Upper lobe of left lung (tissue), 6 donors: ENCODE measurements around the gene MMP8. TPM values are rescaled to one million over a fixed set of nuclear protein-coding genes. Genes with fewer than 3 reads are reported as not detected.
"Not testable (repeated sequence)": the region's sequence is repeated elsewhere in the genome, so short reads cannot be mapped to it uniquely, and the experiment has no call there.

Source experiments
- ATAC-seq, 2 donors: fragments of 200-7000 bp; cut with Tn5 transposase; one replicate each; pipeline ENCODE4 v1.9.1; 2022; ENCODE audit warnings: mild to moderate bottlenecking in 2 of 2, moderate library complexity in 2 of 2; ENCODE audit not compliant: low FRiP score in 2 of 2
- DNase-seq, 2 donors: peaks; one replicate each; pipeline ENCODE4 v3.0.0-alpha.2; 2019 to 2020
- H3K27ac ChIP-seq, 4 donors: fragments of 200-600 bp; sonication (generic); one replicate each; pipeline ENCODE4 v1.5.1; 2016 to 2019
- H3K27me3 ChIP-seq, 4 donors: fragments of 200-600 bp; sonication (generic); one replicate each; pipeline ENCODE4 v1.5.1; 2017 to 2019
- H3K36me3 ChIP-seq, 4 donors: fragments of 200-600 bp; sonication (generic); one replicate each; pipeline ENCODE4 v1.5.1; 2016 to 2019
- H3K4me1 ChIP-seq, 4 donors: fragments of 200-600 bp; sonication (generic); one replicate each; pipeline ENCODE4 v1.5.1; 2018 to 2019
- H3K4me3 ChIP-seq, 4 donors: fragments of 200-600 bp; sonication (generic); one replicate each; pipeline ENCODE4 v1.5.1; 2017 to 2019; ENCODE audit warnings: mild to moderate bottlenecking in 2 of 4, moderate library complexity in 1 of 4
- H3K9me3 ChIP-seq, 4 donors: fragments of 200-600 bp; sonication (generic); one replicate each; pipeline ENCODE4 v1.5.1; 2018 to 2019
- EP300 ChIP-seq, 4 donors: sonication (generic); formaldehyde crosslinking; IDR thresholded peaks; one replicate each; pipeline ENCODE4 v1.5.1; 2017; ENCODE audit warnings: antibody characterized with exemption in 4 of 4, control low read depth in 2 of 4
- POLR2A ChIP-seq, 4 donors: fragments of 450-650 bp; IDR thresholded peaks; one replicate each; pipeline ENCODE4 v1.5.1; 2016 to 2017; ENCODE audit warnings: antibody characterized with exemption in 4 of 4, mild to moderate bottlenecking in 2 of 4
- POLR2AphosphoS5 ChIP-seq, 2 donors: sonication (generic); formaldehyde crosslinking; IDR thresholded peaks; one replicate each; pipeline ENCODE4 v1.5.1; 2017; ENCODE audit warnings: antibody characterized with exemption in 2 of 2
- WGBS, 2 donors: methylation state at CpG; one replicate each; pipeline ENCODE4 v1.1.5; 2017 to 2018; 5-methylcytosine and 5-hydroxymethylcytosine counted together
- total RNA-seq, 6 donors: library from RNA; depleted of rRNA in 4 of 6; stranded (reverse); fragments of >200 nt in 4 of 6; gene quantifications; one replicate each; pipeline versions ENCODE4 v1.1.0 to v1.2.1, GENCODE V29; 2016 to 2021
- TF ChIP-seq, protein P1 (sequence below), 6 experiments: fragments of 450-650 bp in 4 of 6; fragments of 200-600 bp in 2 of 6; sonication (generic) in 2 of 6; IDR thresholded peaks; one replicate each; pipeline ENCODE4 v1.5.1; 2016 to 2019; ENCODE audit warnings: antibody characterized with exemption in 6 of 6
- donor health status: DM: no; HTN: no; CAD: no; lungs with moderate emphysema.
- donor health status: DM: no; HTN: yes; CAD: no; lungs with severe emphysema.

Gene MMP8
- total RNA-seq, 6 donors from 2014 or later, result under 0.01 to 2.7 (median 0.83) TPM

DNA sequence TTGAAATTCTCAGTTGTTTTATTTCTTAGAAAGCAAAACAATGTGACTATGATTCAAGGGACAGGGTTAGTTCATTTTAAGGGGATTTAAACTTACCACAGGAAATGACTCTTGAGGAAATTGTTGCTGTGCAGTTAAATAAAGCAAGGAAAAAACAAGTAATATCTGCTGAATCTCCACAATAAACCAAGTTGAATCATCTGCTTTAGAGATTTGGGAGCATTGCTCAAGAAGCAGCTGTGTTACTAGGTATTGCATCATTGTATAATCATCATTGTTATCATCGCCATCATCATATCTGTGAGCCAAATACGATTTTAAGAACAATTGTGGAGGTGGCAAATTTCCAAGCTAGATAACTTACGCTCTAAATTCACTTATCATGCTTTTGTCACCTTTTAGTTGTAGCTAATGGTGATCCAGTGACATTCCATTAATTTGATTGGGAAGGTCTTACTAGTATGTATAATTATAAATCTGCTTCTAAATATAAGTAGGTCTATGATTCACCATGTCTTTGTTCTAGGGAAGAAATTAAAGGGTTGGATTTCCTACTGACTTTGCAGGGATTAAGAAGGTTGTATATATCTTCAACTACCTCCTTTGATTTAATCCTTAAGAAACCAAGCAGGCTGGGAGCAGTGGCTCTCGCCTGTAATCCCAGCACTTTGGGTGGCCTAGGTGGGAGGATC lies 35.7 kb upstream of the MMP8 start:
- 38 to 44% methylated on average over 4 of the region's 4 CpGs for WGBS, 2 donors
- DNase-seq (no peak), ATAC-seq (peak in 1 of 2 donors; percentile 82)
- no peaks in the 10 kb centered on the region for H3K27me3 ChIP-seq
- H3K36me3 ChIP-seq, result no peaks in the 10 kb centered on the region
- no peak overlapping the region for H3K27ac ChIP-seq
- H3K9me3 ChIP-seq, result no peaks in the 10 kb centered on the region
- TF ChIP-seq EP300 (IDR thresholded peaks at IDR 0.05) (peak in 1 of 4 donors; percentile 70), POLR2AphosphoS5 (IDR thresholded peaks at IDR 0.05) (peak in 1 of 2 donors; percentile 80)
- TF ChIP-seq, protein P1, sequence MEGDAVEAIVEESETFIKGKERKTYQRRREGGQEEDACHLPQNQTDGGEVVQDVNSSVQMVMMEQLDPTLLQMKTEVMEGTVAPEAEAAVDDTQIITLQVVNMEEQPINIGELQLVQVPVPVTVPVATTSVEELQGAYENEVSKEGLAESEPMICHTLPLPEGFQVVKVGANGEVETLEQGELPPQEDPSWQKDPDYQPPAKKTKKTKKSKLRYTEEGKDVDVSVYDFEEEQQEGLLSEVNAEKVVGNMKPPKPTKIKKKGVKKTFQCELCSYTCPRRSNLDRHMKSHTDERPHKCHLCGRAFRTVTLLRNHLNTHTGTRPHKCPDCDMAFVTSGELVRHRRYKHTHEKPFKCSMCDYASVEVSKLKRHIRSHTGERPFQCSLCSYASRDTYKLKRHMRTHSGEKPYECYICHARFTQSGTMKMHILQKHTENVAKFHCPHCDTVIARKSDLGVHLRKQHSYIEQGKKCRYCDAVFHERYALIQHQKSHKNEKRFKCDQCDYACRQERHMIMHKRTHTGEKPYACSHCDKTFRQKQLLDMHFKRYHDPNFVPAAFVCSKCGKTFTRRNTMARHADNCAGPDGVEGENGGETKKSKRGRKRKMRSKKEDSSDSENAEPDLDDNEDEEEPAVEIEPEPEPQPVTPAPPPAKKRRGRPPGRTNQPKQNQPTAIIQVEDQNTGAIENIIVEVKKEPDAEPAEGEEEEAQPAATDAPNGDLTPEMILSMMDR (IDR thresholded peaks at IDR 0.05), result no peak
- peaks cover 0 to 17% (median 5%) of the 10 kb centered on the region in 4 donors for H3K4me1 ChIP-seq
- no peak overlapping the region for H3K4me3 ChIP-seq

DNA sequence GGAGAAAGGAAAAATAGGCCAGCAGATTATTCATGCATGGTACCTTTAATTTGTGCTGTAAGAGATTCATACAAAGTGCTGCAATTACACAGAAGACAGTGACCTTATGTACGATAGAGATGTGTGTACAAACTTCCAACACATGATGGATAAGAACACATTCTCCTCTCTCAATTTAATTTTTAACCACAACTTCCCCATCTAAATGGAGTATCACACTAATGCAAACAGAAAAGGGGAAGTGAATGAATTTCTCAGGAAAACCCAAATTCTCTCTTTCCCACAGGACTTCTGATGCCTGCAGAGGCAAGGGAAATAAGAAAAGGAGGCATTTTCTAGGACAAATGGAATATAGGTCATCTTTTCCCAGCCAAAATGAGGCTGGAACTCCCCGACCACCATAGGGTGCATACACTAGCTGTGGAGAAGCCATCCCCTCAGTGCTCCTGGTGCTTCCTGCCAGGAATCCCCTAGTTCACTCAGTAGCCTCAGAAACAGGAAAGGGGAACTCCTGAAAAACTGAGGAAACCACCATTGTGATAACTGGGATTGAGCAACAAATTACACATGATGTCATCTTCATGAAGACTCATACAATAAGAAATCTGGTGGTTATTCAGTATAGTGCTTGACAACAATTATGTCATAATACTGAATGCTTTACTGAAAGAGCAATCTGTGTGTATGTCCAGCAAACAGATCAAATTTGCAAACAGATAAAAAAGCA lies 33.2 kb upstream of the MMP8 start:
- WGBS, 2 donors, result 33 to 54% methylated on average over 2 of the region's 2 CpGs
- peak in 1 of 2 donors; percentile 54 for ATAC-seq
- no peaks in the 10 kb centered on the region for H3K27me3 ChIP-seq

DNA sequence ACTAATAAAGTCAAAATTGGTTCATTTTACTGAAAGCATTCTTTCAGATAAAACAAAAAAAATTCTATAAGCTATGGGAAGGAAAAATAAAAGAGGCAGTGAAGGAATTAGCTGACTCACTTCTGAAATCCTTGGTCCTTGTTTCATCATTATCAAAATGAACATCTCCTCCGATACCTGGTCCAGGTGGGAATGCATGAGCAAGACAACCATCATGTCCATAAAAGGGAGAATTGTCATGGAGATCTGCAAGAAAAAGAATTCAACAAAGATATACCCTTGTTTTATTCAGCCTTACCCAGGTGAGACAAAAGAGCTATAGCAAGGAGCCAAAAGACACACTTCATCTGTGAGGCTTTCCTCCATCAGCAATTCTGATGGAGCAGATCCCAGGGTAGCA lies 28.5 kb upstream of the MMP8 start:
- H3K27ac ChIP-seq, result no peak overlapping the region
- peaks cover 0 to 4% (median 1%) of the 10 kb centered on the region in 4 donors for H3K4me1 ChIP-seq
- H3K36me3 ChIP-seq, result no peaks in the 10 kb centered on the region
- 95 to 96% methylated on average over 1 of the region's 1 CpG for WGBS, 2 donors
- H3K4me3 ChIP-seq, result no peak overlapping the region
- H3K9me3 ChIP-seq, result no peaks in the 10 kb centered on the region
- no peaks in the 10 kb centered on the region for H3K27me3 ChIP-seq
- TF ChIP-seq, protein P1 (IDR thresholded peaks at IDR 0.05), result no peak
- TF ChIP-seq POLR2AphosphoS5 (IDR thresholded peaks at IDR 0.05) (no peak), EP300 (IDR thresholded peaks at IDR 0.05) (no peak)
- no peak for DNase-seq
- ATAC-seq, result no peak

More for the DNA sequence above, 33.2 kb upstream of the MMP8 start:
- no peaks in the 10 kb centered on the region for H3K36me3 ChIP-seq
- peaks cover 0 to 17% (median 5%) of the 10 kb centered on the region in 4 donors for H3K4me1 ChIP-seq
- TF ChIP-seq POLR2AphosphoS5 (IDR thresholded peaks at IDR 0.05) (peak in 1 of 2 donors; percentile 27), EP300 (IDR thresholded peaks at IDR 0.05) (no peak)
- H3K27ac ChIP-seq, result no peak overlapping the region
- no peak for DNase-seq
- H3K9me3 ChIP-seq, result no peaks in the 10 kb centered on the region
- H3K4me3 ChIP-seq, result no peak overlapping the region

DNA sequence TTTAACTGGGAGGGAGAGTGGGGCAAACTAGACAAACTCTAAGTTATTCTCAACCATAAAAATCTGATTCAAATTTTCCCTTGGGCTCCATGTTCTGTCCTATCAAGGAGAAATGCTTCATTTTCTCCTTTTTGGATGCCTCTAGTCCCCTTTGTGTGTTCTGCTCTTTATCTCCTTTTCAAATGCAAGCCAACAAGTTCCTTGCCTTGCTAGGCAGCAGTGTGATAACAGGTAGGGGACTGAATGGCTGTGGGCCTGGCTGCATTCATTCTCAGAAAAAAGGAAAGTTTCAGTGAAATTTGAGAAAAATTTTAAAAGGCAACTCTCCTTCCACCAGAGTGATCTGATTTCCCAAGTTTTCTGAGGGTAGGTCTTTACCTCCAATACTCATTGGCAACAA lies 26.9 kb upstream of the MMP8 start:
- H3K27ac ChIP-seq, result no peak overlapping the region
- no peak for ATAC-seq
- no peaks in the 10 kb centered on the region for H3K36me3 ChIP-seq
- H3K27me3 ChIP-seq, result no peaks in the 10 kb centered on the region
- no peak for DNase-seq
- no peak for TF ChIP-seq POLR2AphosphoS5 (IDR thresholded peaks at IDR 0.05)
- TF ChIP-seq EP300 (IDR thresholded peaks at IDR 0.05), result no peak
- TF ChIP-seq, protein P1 (IDR thresholded peaks at IDR 0.05), result no peak
- no peak for TF ChIP-seq POLR2A (IDR thresholded peaks at IDR 0.05)
- no peaks in the 10 kb centered on the region for H3K9me3 ChIP-seq
- no peak overlapping the region for H3K4me3 ChIP-seq
- H3K4me1 ChIP-seq, result no peaks in the 10 kb centered on the region

DNA sequence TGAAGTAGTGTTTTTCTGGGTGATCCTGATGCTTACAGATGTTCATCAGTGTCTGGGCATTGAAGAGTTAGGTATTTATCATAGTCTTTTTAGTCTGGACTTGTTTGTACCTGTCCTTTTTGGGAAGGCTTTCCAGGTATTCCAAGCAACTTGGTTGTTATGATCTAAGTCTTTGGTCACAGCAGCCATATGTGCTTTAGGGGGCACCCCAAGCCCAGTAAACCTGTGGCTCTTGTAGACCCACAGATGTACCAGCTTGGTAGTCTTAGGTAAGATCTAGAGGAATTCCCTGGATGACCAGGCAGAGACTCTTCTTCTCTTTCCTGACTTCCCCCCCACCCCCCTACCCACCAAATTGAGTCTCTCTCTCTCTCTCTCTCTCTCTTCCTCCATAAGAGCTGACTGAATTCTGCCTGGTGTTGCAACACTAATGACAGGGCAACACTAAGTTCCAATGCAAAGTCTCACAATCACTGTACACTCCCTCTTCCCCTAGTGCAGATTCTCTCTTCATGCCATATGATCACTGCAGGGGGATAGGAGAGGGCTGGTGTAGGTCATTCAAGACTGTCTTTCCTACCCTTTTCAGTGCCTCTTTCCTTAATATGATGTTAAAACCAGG lies 24.5 kb upstream of the MMP8 start:
- H3K36me3 ChIP-seq, result no peaks in the 10 kb centered on the region
- H3K4me1 ChIP-seq, result no peaks in the 10 kb centered on the region
- H3K4me3 ChIP-seq, result no peak overlapping the region
- H3K27me3 ChIP-seq, result no peaks in the 10 kb centered on the region
- TF ChIP-seq POLR2AphosphoS5 (IDR thresholded peaks at IDR 0.05) (no peak), POLR2A (IDR thresholded peaks at IDR 0.05) (no peak), EP300 (IDR thresholded peaks at IDR 0.05) (no peak)
- TF ChIP-seq, protein P1 (IDR thresholded peaks at IDR 0.05), result no peak
- ATAC-seq, result no peak
- no peaks in the 10 kb centered on the region for H3K9me3 ChIP-seq
- no peak for DNase-seq
- H3K27ac ChIP-seq, result no peak overlapping the region

DNA sequence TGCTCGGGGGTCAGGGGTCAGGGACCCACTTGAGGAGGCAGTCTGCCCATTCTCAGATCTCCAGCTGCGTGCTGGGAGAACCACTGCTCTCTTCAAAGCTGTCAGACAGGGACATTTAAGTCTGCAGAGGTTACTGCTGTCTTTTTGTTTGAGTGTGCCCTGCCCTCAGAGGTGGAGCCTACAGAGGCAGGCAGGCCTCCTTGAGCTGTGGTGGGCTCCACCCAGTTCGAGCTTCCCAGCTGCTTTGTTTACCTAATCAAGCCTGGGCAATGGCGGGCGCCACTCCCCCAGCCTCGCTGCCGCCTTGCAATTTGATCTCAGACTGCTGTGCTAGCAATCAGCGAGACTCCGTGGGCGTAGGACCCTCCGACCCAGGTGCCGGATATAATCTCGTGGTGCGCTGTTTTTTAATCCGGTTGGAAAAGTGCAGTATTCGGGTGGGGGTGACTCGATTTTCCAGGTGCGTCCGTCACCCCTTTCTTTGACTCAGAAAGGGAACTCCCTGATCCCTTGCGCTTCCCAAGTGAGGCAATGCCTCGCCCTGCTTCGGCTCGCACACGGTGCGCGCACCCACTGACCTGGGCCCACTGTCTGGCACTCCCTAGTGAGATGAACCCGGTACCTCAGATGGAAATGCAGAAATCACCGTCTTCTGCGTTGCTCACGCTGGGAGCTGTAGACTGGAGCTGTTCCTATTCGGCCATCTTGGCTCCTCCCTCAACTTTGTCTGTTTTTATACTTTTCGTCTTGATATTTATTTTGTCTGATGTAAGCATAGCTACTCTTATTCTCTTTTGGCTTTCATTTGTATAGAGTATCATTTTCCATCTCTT lies 22.2 kb upstream of the MMP8 start:
- 83 to 88% methylated on average over 29 to 32 of the region's 32 CpGs for WGBS, 2 donors
- H3K9me3 ChIP-seq, H3K27me3 ChIP-seq, H3K4me3 ChIP-seq, ATAC-seq, H3K4me1 ChIP-seq, H3K36me3 ChIP-seq, H3K27ac ChIP-seq: not testable (repeated sequence)
- DNase-seq, result peak in 1 of 2 donors; percentile 39
